Stimulated activated CD8-positive, alpha-beta memory T cell treated with anti-CD3 and anti-CD28 coated beads, Interleukin-4, amount 100 ng/mL, for 48 hours (primary cell): ENCODE results near the gene KLHL29.
A peak's percentile ranks its signal among the peaks of the same experiment; 100 is the strongest.

ENCODE experiments used
- DNase-seq: peaks from one replicate; pipeline ENCODE4 v3.0.0-alpha.2; 2020

The KLHL29 gene

GRCh38 chr2:23453432-23453831 is 68.5 kb downstream of the KLHL29 start:
- no peak for DNase-seq

DNA sequence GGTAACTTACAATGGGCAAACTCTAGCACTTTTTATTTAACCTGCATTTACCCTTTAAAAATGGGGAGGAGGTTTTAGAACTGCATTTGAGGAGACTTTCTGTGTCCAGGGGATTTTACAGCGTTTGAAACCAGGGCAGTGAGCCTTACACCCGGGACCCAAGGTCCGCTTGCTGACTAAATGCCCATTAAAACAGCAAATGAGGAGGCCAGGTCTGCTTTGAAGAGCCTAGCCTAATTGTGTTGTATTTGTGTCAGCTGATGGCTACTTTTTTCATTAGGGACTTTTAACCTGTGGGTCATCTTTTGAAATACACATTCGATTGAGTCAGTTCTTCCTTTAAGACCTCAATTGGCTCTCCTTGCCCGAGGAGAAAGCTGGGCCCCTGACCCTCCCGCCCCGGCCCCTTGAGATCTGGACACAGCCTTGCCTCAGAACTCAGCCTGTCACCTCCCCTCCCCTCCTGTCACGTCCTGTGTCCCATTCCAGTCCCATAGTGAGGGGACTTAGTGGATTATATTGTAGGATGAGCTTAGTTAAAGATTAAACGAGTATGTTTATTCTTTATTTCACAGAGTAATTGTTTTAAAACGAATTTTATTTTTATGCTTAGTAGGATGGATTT is 69.0 kb downstream of the KLHL29 start:
- no peak for DNase-seq

DNA sequence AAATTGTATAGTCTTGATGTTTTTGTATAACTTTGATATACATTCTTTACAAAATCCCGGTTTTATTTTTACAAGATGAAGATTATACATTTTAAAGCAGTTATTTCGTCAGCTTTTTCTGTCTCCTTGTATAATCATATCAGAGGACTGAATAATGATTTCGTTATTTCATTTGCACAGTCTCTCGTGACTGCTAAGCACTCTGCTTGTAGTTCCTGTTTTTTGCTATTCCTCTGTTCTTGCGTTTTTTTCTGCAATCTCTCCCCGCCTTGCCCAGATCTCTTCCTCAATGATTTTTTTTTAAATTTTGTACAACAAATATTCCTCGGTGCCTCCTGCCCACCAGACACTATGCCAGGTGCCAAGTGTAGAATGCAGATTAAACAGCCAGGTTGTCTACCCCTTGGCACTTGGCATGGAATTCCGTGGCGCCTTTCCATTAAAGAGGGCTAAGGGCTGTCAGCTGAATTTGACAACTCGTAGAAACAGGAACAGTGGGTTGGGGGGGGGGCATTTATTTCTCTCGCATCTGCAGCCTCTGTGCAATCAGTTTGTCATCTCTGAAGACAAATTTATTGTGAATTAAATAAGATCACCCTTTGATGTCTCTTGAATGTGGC is 69.6 kb downstream of the KLHL29 start:
- no peak for DNase-seq

DNA sequence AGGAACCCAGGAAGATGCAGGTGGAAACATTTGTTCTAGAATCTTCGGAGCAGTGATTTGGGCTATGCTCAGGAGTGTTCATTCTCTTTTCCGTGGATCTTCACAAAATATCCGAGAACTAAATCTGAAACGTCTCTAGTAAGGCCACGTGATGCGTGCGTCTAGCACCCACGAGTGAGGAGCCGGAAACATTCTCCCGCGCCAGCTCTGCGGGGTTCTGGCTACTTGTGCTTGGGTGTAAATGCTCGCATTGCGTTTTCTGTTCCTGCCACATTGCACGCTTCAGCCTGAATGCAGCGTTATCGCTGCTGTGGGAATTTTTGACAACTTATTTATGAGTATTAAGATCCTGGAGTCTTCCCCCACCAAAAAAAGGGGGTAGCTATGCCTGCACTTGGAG is 71.4 kb downstream of the KLHL29 start:
- DNase-seq: peak; percentile 4

DNA sequence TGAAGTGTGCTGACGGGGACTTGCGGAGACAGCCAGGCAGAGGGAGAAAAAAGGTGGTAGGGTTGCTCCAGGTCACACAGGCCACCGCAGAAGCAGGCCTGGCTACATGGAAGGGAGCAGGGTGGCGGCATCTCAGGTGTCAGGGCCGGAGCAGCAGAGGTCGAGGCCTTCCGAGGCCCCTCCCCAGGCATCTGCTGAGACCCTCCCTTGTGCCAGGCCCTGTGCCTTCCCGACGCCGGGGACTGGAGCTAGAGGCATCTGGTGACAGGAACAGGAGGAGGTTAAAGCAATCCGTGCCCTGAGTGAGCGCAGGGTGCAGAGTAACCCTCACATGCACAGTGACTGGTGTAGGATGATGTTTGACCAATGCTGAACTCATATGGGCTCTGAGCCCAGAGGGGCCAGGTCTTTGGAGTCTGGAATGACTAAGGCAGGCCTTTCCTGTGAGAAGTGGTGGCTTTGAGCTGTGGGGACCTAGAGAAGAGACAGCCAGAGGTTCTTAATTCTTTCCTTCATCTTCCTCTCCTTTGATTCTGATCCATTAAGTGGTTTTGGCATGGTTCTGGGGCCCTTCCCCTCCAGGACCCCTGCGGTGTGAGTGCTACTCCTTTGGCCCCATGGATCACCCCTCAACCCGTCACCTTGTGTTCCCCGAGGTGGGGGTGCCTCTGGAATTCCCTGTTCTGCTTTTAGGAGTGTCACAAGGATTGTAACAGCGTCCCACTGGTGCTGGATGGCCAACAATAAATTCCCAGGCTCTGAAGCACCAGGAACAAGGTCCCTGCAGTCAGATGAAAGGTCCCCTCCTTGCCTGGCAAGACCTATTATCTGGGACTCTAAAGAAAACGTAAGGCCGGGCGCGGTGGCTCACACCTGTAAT is 72.1 kb downstream of the KLHL29 start:
- DNase-seq: peak; percentile 7

- peak; percentile 2 for DNase-seq
These were observed 73.2 kb downstream of the KLHL29 start for GRCh38 chr2:23457990-23458682.

DNA sequence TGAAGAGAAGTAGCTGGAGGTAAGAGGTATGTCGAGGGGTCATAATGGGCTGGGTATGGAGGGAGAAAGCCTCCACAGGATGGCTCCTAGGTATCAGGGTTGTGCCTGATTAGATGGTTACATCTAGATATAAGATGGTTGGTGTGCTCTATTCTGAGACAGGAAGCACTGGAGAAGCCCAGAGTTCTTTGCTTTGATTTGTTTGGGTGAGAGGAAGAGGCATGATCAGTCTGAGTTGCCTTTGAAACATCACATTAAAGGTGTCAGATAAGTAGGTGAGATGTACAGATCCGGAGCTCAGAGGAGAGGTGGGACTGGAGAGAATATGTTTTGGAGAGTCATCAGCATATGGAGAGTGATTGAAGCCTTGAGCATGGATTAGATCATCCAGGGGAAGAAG is 74.1 kb downstream of the KLHL29 start:
- no peak for DNase-seq

- peak; percentile 10 for DNase-seq
These were observed 75.2 kb downstream of the KLHL29 start for GRCh38 chr2:23460228-23460627.

DNA sequence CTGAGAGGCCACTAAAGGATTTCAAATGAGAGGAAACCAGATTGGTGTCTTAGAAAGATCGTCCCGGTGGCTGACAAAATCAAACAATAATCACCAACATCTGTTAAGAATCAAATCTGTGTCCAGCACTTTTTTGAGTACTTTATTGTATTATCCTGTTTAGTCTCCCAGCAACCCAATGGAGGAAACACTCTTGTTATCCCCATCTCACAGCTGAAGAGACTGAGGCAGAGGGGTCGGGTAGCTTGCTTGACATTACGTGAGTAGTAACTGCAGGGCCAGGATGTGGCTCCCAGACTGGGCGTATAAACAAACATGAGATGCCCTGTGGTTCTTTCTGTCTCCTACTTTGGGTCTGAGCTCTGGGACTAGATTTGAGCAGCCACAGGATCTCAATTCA is 76.0 kb downstream of the KLHL29 start:
- peak; percentile 9 for DNase-seq

DNA sequence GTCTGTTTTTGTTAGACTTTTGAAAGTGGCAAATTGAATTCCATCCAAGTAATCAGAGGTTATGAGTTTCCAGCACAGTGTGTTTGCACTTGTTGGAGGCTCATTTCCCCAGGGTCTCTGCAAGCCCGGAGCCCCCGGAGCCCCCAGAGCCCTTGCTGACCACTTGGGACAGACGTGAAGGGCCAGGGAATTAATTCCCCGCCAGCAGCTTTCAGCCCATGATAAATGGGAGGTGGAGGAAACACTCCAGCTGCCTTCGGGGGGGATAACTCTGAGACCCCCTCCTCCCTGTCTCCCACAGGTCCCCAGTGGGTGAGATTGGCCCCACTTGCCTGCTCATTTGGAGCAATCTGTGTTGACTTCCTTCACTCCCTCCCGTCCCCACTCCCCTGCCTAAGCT is 79.2 kb downstream of the KLHL29 start:
- no peak for DNase-seq

DNA sequence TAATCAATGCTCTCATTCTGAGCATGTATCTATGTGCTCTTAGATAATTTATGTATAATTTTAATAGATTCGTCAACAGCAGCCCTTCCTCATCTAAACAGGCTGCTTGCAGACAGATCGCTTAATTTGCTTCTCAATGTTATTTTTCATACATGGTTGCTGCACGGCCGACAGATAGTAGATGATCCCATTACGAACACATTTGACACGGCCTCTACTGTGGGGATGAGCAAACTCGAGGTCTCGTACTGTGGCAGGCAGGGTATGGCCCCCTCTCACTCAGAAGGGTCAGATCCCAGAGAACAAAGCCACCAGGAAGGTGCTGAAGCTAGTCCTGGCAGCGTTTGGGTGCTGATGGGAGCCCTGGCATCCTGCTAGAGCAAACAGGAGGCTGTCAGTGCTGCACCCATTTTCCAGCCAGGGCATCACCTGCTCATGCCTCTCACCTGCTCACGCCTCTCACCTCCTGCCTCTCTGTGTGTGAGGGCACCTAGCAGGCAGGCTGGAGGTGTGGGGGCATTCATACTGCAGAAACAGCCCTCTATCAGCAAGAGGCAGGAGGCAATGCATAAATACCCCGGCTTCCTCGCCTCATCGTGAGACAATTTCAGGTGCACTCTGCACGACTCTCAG is 80.0 kb downstream of the KLHL29 start:
- no peak for DNase-seq

- DNase-seq: no peak
These were observed 81.0 kb downstream of the KLHL29 start for GRCh38 chr2:23465936-23466335.

GRCh38 chr2:23467618-23468017 is 82.6 kb downstream of the KLHL29 start:
- DNase-seq: no peak

GRCh38 chr2:23468474-23469141 is 83.6 kb downstream of the KLHL29 start:
- no peak for DNase-seq

- no peak for DNase-seq
These were observed 84.2 kb downstream of the KLHL29 start for GRCh38 chr2:23469142-23469540.

DNA sequence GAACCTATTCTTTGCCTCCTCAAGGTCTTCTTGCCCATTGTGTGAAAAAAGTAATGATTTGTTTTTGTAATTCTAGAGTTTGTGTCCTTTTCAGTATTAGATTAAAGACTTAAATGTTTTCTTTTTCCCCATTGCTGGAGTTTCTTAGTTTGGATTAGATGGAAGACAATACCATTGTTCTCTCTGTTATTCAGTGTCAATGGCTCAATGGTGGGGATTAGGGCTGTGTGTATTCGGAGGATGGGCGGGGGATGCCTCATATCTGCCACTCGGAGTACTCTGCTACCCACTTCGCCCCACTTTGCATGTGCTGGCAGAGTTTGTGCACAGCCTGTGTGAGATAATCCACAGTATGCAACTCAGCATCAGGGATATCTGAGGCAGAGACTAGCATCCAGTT is 90.1 kb downstream of the KLHL29 start:
- DNase-seq: no peak

DNA sequence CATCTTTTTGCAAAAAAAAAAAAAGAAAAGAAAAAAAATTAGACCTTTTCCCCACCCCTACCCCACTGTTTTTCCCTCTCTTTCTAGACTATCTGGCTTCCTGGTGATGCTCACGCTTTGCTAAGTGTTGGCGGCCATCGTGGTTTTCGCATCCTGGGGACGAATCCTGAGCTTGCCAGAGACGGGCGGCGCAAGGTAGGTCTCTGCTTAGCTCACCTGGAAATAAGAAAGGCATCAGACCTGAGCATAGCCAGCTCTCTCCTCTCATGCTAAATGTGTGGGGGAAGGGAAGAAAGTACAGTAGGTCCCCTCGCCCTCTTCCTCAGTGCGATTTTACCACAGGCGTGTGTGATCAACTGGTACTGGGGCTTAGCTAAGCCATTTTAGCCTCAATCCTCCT is 90.5 kb downstream of the KLHL29 start:
- no peak for DNase-seq

DNA sequence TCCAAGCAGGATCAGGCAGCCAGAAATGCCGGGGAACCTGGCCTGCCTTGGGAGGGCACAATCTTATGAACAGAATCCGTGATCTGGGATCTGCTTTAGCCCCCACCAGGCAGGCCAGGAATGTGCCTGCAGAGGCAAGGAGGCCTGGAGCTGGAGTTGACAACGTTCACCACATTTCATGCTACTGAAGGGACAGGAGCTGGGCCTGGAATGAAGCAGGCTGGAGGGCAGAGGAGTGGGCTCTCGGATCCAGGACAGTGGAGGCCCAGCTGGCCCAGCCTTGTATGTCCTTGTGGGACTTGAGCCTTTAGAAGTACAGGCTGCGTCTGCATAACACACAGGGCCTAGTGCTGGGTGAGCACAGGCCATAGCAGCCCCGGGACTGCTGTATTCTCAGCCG is 91.8 kb downstream of the KLHL29 start:
- DNase-seq: no peak

DNA sequence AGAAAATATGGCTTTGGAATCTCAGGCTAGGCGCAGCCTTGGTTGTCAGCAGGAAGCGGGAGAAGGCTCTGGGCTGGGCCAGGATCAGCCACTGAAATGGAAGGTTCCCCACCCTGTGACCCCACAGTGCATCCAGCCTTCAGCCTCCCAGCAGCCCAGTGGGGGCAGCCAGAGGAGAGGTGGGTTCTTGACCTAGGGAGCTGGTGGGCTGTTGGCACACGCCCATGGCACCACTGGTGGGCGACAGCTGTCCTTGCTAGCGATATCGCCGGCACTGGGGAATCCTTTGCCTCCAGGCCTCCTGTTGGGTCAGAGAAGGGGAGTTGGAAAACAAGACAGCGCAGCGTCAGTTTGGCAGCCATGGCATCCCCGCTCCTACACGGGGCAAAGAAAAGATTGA is 92.4 kb downstream of the KLHL29 start:
- no peak for DNase-seq

GRCh38 chr2:23478087-23478932 is 93.3 kb downstream of the KLHL29 start:
- DNase-seq: no peak

DNA sequence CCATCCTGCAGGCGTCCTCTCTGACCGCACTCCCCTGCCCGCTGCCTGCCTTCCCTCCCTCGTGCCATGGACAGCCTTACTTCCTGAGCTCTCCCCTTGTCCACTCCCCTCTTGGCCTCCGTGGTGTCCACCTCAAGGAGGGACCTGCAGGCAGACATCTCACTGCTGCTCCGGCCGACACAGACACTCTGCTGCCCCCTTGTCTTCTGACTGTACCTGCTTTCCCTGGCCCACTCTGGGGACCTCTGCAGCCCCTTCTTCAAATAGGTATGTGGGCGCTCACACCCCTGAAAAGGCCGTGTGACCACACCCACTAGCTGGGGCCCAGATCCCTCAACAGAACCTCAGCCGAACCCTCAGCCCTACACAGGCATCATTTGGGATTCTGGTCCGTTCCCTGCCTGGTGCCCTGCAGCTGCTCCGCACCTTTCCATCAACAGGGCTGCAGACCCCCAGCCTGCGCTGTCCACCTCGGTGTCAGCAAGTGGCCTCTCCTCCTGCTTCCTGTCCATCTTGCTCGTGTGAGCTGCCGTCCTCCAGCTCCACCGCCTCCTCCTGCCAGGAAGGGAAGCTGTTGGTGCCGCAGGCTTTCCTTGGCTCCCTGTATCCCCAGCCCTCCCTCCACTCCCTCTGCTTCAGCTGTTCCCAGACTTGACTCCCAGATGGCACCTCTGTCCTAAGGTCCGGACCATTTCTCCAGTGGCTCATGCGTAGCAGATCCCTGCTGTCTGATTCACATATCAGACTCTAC is 94.1 kb downstream of the KLHL29 start:
- no peak for DNase-seq
